NCI-H1694 (cell line): ENCODE measurements around the gene CDK6.

Source experiments
- DNase-seq: peaks from one replicate; lab custom pipeline; 2025; lab: John Stamatoyannopoulos, UW

The CDK6 gene

DNA sequence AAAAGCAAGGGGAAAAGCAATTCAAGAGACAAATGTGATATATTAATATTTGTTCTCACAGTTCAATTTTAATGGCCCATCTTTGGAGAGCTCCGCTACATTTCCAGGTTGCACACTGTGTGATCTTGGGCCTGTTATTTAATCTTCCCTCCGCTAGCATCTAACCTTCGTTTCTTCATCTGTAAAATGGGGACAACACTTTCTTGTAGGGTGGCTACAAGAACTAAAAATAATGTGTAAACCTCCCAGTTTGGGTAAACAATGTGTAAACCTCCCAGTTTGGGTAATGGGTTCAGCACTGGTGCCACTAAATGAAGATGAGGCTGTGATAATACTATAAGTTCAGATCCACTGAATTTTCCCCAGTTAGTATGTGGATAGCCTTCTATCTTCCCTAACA, 99.5 kb downstream of the CDK6 start:
- no peak for DNase-seq

DNA sequence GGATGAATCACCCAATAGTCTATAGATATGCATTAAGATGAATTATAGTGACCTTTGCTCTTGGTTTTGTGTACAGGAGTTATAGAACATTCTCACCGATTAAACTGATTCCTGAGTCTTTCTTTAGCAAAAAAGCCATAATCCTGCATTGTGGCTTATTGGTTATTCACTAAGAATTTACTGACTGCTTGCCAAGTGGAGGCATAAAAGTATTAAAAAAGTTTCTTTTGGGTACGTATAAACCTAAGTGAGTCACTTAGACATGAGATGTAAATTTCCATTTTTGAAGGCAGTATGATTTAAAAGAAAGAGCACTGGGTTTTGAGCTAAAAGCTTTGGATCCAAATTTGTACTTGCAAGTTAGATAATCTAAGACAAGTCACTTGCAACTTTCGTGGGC, 100.7 kb downstream of the CDK6 start:
- no peak for DNase-seq

DNA sequence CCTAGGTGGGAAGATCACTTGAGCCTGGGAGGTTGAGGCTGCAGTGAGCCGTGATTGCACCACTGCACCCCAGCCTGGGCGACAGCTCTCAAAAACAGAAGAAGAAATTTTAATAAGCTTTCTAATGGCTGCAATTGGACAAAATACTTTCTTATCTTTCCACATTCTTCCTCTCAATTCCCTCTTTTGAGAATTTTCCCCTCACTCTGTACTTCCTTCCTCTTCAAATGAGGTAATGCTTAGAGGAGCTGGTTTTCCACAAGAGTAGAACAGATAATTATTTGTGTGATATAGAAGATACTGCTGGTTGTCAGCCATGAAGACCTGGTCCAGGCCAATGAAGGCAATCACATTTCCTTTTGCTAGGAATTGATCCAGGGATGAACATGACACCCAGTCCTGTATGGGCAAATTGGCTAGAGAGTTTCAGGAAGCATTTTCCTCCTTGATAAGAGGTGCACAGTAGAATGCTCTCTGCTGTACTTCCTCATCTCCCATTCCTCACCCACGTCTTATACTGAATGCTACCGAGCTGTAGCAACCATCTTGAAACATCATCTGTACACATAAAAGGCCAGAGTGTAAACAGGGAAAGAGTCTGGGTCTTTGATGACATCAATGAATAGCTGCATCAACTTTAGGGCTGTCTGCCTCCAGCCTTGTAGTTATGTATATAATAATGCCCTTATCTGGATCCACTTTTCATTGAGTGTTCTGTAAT, 103.9 kb downstream of the CDK6 start:
- no peak for DNase-seq

DNA sequence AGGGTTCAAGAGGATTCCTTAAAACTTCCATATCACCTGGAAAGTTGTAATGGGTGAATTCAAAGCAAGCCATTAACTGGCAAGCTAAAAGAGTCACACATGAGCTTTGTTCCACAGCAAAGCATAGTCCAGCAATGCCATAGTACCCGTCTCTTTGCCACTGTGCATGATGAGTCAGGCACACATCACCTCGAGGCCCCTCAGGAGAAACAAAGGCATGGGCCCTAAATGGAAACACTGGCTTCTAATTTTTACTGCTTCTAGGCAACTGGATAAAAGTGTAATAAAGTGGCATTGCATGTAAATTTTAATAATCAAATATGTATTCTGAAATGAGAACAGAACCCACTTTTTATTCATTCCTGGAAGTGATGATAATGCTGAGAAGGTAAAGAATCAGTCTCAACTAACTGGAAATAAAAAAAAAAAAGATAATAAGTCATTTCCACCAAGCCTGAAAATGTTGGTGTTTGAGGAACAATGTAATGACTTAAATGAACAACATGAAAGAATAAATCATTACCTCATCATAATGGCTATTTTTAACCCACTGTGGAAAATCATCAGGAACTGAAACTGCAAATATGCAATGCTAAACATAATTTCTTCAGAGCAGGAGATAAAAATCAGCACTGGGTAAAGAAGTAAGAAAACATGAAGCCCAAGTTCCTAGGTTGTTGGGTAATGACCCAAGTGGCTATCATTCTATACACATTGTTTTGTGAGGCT, 104.9 kb downstream of the CDK6 start:
- DNase-seq = no peak

GRCh38 chr7:92730808-92731207, 105.6 kb downstream of the CDK6 start:
- DNase-seq = no peak

GRCh38 chr7:92729751-92730150, 106.6 kb downstream of the CDK6 start:
- no peak for DNase-seq

DNA sequence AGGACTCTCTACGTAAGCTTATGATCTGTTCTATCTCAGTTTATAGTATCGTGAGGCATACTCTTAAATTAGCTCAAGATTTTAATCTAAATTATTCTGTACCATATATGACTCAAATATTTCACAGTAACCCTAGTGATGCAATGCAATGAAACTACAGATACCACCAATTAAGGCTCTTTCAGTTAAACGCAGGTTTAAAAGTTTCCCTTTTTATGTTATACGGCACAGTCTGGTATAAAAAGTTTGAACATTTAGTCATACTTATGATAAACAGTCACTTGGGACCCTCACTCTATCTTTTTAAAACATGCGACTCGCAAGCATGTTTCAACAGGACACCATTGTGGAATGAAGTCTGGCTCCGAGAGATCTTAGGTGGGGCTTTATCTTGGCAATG, 107.2 kb downstream of the CDK6 start:
- DNase-seq = no peak

- DNase-seq = no peak
These were observed 108.6 kb downstream of the CDK6 start for GRCh38 chr7:92727755-92728154.

DNA sequence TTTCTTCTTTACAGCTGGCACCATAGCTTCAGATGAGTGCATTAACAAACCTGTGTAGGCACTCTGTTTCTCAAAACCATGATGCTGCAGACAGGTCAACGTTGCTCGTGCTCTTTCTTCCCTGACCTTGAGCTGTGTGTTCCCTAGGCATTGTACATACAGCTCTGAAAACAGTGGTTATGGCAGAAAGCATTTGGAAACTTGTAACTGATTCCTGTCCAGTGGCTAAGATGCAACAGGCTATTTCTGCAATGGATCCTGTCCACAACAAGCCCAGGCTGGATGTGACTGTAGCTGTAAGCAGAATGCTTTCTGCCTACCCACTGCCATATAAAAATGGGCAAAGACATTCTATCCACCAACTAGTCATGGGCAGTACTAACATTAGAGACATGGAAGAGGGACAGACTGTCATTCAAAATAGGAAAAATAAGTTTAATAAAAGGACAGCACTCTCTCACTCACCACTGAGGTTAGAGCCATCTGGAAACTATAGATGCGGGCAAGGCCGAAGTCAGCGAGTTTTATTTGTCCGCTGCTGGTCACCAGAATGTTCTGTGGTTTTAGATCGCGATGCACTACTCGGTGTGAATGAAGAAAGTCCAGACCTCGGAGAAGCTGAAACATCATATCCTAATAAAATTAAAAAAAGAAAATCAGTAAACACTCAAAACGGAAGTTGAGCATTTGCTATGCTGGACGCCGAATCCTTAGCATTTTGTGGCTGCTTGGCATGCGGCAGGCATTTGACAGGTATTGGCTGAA, 111.0 kb downstream of the CDK6 start:
- no peak for DNase-seq

GRCh38 chr7:92723943-92724342, 112.4 kb downstream of the CDK6 start:
- no peak for DNase-seq

DNA sequence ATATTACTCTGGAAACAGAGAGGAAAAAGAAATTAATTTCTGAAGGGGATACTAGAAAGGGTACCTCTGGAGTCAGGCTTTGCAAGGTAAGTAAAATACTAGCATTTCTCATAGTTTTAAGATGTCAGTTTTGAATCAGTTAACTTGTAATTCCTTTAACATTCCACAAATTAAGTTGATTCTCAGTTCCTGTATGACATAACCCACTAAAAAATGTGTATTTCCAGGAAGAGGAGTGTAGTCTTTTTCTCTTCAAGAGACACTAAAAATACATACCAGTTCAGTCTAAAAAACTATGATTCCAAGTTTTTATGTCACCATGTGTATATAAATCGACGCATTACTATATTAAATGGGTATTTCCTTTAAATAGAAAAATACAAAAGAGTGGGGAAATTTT, 113.2 kb downstream of the CDK6 start:
- no peak for DNase-seq

DNA sequence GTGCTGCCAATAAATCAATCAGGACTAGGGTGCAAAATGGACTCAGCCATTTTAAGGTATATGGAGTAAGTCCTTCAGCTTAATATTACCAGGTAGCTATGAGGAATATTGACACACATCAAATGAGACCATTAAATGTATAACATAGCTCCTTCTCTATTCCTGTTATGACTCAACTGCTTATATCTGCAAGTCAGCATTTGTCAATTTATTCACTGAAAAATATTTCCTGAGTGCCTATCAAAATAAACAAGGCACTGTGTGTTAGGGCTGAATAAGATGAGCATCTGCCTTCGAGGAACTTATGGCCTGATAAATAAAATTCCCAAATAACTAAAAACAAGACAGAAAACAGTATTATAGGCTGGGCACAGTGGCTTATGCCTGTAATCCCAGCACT, 113.8 kb downstream of the CDK6 start:
- no peak for DNase-seq

DNA sequence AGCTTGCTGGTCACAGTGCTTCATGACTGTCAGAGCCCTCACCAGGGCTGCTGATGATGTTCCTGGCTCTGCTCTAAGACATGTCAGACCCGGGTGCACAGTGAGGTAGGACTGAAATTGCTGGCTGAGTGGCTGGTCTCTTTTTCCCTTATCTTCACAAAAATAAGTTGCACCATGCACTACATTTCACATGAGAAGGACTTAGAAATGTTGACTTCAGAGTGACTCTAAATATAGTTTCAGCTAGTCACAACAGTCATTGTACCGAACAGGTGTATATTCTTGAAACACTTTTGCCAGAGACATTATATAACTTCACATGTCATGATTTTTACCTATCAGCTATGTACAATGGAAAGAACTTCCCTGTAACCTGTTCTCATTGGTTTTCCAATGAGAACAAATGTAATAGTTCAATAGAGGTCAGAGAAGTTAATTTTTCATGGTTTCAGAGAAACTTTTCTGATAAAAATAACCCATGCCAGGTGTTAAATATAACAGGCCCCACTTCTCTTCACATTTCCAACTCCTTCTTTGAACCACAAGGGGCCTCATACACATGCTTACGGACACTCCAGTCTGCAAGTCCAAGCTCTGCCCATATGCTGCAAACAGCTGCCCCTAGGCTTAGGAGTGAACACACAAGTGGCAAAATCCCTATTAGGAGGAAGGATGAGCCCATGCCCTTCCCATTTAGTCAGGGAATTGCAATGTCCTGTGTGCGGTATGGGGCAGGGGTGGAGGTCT, 115.6 kb downstream of the CDK6 start:
- no peak for DNase-seq

- DNase-seq = no peak
These were observed 118.2 kb downstream of the CDK6 start for GRCh38 chr7:92717993-92718716.

- DNase-seq = no peak
These were observed 118.8 kb downstream of the CDK6 start for GRCh38 chr7:92717623-92717992.

GRCh38 chr7:92716825-92717580, 119.4 kb downstream of the CDK6 start:
- DNase-seq = no peak

DNA sequence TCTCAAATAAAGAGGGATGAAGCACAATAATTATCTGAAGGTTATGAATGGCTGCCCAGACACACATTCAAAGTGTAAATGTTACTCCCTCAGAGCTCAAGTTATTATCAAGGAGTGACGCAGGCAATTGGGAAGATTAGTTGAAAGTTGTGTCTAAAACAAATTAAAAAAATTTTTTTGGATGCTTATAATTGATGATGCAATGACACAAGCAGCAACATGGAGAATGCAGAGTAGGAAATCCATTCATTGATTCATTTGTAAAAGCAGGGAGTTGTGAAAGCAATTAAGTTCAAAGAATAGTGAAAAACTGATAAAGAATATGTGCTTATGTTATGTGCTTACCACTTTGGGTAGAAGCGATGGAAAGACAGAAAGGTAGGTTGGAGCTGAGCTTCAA, 120.4 kb downstream of the CDK6 start:
- no peak for DNase-seq

- DNase-seq = no peak
These were observed 121.6 kb downstream of the CDK6 start for GRCh38 chr7:92714767-92715166.

GRCh38 chr7:92714280-92714679, 122.1 kb downstream of the CDK6 start:
- DNase-seq = no peak

GRCh38 chr7:92709912-92710311, 126.5 kb downstream of the CDK6 start:
- no peak for DNase-seq

DNA sequence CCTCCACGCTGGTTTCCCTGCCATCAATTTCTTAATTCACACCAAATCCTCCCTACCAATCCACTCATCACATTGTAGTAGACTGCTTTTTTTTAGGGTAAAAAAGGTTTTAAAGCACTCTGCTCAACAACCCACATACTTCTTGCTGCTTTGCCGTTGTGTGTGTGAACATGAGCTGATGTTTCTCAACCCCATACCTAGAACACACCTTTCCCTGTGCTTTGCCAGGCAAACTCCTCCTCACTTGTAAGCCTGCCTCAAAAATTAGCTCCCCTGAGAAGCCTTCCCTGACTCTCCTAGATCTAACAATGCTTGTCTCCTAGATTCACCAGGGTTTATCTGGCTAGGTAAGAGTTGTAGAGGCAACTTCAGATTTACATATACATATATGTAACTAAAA, 127.2 kb downstream of the CDK6 start:
- DNase-seq = no peak
